Measurements from ENCODE around the gene ABCA12.

The ABCA12 gene

DNA sequence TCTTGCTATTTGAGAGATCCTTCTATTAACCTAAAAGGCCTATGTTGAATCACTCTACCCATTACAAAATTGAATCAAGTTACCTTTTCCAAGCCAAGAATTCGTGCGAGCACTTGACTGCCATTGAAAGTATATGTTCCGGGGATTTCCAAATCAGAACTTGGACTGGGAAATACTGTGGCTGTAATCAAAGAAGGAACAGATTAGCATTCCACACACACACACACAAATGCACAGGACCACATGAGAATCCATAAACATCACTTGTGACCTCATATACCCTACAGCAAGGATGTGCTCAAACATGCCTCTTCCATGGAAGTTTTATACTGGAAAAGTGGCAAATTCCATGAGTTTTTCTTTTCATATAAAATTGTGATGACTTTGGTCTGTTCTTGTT is 86.0 kb downstream of the ABCA12 start:
- no peaks in the 10 kb centered on the region for H3K36me3 ChIP-seq (ENCODE audit: insufficient read depth, low read length)
- no peaks in the 10 kb centered on the region for H3K4me1 ChIP-seq (ENCODE audit: insufficient read depth, low read length, poor library complexity, severe bottlenecking)
- no peak overlapping the region for H3K9ac ChIP-seq (ENCODE audit: low read depth, low read length, poor library complexity, severe bottlenecking)
- H3K4me3 ChIP-seq (ENCODE audit: low read length, poor library complexity, severe bottlenecking) = no peak overlapping the region
- no peaks in the 10 kb centered on the region for H3K9me3 ChIP-seq (ENCODE audit: insufficient read depth, low read depth, low read length)
- H3F3A ChIP-seq (ENCODE audit: low read depth) = no peaks in the 10 kb centered on the region
- TF ChIP-seq EZH2phosphoT487 (IDR thresholded peaks at IDR 0.05; ENCODE audit: borderline replicate concordance) = no peak
- TF ChIP-seq, protein P1, sequence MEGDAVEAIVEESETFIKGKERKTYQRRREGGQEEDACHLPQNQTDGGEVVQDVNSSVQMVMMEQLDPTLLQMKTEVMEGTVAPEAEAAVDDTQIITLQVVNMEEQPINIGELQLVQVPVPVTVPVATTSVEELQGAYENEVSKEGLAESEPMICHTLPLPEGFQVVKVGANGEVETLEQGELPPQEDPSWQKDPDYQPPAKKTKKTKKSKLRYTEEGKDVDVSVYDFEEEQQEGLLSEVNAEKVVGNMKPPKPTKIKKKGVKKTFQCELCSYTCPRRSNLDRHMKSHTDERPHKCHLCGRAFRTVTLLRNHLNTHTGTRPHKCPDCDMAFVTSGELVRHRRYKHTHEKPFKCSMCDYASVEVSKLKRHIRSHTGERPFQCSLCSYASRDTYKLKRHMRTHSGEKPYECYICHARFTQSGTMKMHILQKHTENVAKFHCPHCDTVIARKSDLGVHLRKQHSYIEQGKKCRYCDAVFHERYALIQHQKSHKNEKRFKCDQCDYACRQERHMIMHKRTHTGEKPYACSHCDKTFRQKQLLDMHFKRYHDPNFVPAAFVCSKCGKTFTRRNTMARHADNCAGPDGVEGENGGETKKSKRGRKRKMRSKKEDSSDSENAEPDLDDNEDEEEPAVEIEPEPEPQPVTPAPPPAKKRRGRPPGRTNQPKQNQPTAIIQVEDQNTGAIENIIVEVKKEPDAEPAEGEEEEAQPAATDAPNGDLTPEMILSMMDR (conservative IDR thresholded peaks at IDR 0.05; ENCODE audit: low read length) = no peak
- no peak overlapping the region for H3K4me2 ChIP-seq (ENCODE audit: low read depth, low read length, poor library complexity, severe bottlenecking)
- no peaks in the 10 kb centered on the region for H3K79me2 ChIP-seq (ENCODE audit: insufficient read depth, low read length)
- no peaks in the 10 kb centered on the region for H4K20me1 ChIP-seq (ENCODE audit: insufficient read depth, low read length, poor library complexity, severe bottlenecking)
- H2AFZ ChIP-seq (ENCODE audit: low read length) = no peak overlapping the region
- no peaks in the 10 kb centered on the region for H3K27me3 ChIP-seq (ENCODE audit: insufficient read depth, low read length, poor library complexity, severe bottlenecking)
- H3K9me2 ChIP-seq (replicated peaks; ENCODE audit: low read depth, low read length) = no peaks in the 10 kb centered on the region

DNA sequence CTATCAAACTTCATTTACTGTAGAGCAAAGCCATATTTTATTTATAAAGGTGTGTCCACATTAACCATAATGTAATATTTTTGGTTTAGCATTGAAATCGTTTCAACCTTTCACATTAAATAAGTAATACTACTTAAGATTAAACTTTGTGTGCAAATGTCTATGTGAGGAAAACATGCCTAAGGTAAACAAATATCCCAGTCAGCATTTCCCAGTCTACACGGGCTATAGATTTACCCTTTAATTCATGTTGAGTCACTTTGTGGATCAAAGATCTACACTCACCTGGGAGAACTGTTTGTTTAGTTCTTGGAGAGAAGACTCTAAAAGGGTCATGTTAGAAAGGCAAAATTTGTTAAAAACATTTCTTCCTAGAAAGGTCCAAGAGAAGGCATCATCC is 89.1 kb downstream of the ABCA12 start:
- Histone ChIP-seq H3K9me2 (replicated peaks; ENCODE audit: low read depth, low read length) (no peaks in the 10 kb centered on the region), H3K79me2 (ENCODE audit: insufficient read depth, low read length) (no peaks in the 10 kb centered on the region), H3K4me3 (ENCODE audit: low read length, poor library complexity, severe bottlenecking) (no peak overlapping the region), H3F3A (ENCODE audit: low read depth) (no peaks in the 10 kb centered on the region), H3K9me3 (ENCODE audit: insufficient read depth, low read depth, low read length) (no peaks in the 10 kb centered on the region), H4K20me1 (ENCODE audit: insufficient read depth, low read length, poor library complexity, severe bottlenecking) (no peaks in the 10 kb centered on the region), H3K4me2 (ENCODE audit: low read depth, low read length, poor library complexity, severe bottlenecking) (no peak overlapping the region), H3K36me3 (ENCODE audit: insufficient read depth, low read length) (no peaks in the 10 kb centered on the region), H3K27me3 (ENCODE audit: insufficient read depth, low read length, poor library complexity, severe bottlenecking) (no peaks in the 10 kb centered on the region), H3K9ac (ENCODE audit: low read depth, low read length, poor library complexity, severe bottlenecking) (no peak overlapping the region), H2AFZ (ENCODE audit: low read length) (no peak overlapping the region), H3K4me1 (ENCODE audit: insufficient read depth, low read length, poor library complexity, severe bottlenecking) (no peaks in the 10 kb centered on the region)
- no peak for TF ChIP-seq EZH2phosphoT487 (IDR thresholded peaks at IDR 0.05; ENCODE audit: borderline replicate concordance)
- TF ChIP-seq, protein P1 (conservative IDR thresholded peaks at IDR 0.05; ENCODE audit: low read length) = no peak

DNA sequence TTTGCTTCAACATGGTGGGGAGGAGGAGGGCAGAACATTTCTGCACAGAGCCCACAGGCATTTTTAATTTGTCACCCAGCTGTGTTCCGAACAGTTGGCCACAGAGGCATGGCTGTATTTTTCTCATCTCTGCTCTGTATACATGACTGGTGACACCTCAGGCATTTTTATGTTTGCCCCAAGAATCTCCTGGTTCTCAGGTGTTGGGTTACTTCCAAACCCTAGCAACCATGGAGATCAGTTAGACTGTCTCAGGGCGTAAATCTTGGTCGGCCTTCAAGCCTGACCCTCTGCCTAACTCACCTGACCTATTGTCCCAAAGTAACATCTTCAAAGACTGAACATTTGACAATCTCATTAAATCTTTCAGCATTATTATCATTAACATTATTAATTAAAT is 100.0 kb downstream of the ABCA12 start:
- no peak overlapping the region for H3K9ac ChIP-seq (ENCODE audit: low read depth, low read length, poor library complexity, severe bottlenecking)
- no peaks in the 10 kb centered on the region for H3K79me2 ChIP-seq (ENCODE audit: insufficient read depth, low read length)
- no peak overlapping the region for H3K4me3 ChIP-seq (ENCODE audit: low read length, poor library complexity, severe bottlenecking)
- H3K4me1 ChIP-seq (ENCODE audit: insufficient read depth, low read length, poor library complexity, severe bottlenecking) = no peaks in the 10 kb centered on the region
- H3K27me3 ChIP-seq (ENCODE audit: insufficient read depth, low read length, poor library complexity, severe bottlenecking) = no peaks in the 10 kb centered on the region
- no peaks in the 10 kb centered on the region for H3K9me3 ChIP-seq (ENCODE audit: insufficient read depth, low read depth, low read length)
- no peak overlapping the region for H2AFZ ChIP-seq (ENCODE audit: low read length)
- no peaks in the 10 kb centered on the region for H3F3A ChIP-seq (ENCODE audit: low read depth)
- no peaks in the 10 kb centered on the region for H3K36me3 ChIP-seq (ENCODE audit: insufficient read depth, low read length)
- no peaks in the 10 kb centered on the region for H3K9me2 ChIP-seq (replicated peaks; ENCODE audit: low read depth, low read length)
- H3K4me2 ChIP-seq (ENCODE audit: low read depth, low read length, poor library complexity, severe bottlenecking) = no peak overlapping the region
- TF ChIP-seq, protein P1 (conservative IDR thresholded peaks at IDR 0.05; ENCODE audit: low read length) = no peak
- no peak for TF ChIP-seq EZH2phosphoT487 (IDR thresholded peaks at IDR 0.05; ENCODE audit: borderline replicate concordance)
- no peaks in the 10 kb centered on the region for H4K20me1 ChIP-seq (ENCODE audit: insufficient read depth, low read length, poor library complexity, severe bottlenecking)
